Lung microvascular endothelial cell (primary cell): ENCODE measurements around the gene CD58. TPM values are rescaled to one million over a fixed set of nuclear protein-coding genes. Genes with fewer than 3 reads are reported as not detected.

ENCODE experiments used
- DNase-seq, 2 donors: peaks; one replicate each; pipeline versions ENCODE4 v3.0.0 to v3.0.0-alpha.2; 2010; ENCODE audit warnings: low read depth in 2 of 2
- total RNA-seq: library from RNA; depleted of rRNA; stranded (reverse); fragments of >200 nt; gene quantifications from 2 replicates; pipeline ENCODE4 v1.2.1, GENCODE V29; 2014

Gene CD58
- total RNA-seq, 1 donor from 2014 or later: 20.4 TPM

DNA sequence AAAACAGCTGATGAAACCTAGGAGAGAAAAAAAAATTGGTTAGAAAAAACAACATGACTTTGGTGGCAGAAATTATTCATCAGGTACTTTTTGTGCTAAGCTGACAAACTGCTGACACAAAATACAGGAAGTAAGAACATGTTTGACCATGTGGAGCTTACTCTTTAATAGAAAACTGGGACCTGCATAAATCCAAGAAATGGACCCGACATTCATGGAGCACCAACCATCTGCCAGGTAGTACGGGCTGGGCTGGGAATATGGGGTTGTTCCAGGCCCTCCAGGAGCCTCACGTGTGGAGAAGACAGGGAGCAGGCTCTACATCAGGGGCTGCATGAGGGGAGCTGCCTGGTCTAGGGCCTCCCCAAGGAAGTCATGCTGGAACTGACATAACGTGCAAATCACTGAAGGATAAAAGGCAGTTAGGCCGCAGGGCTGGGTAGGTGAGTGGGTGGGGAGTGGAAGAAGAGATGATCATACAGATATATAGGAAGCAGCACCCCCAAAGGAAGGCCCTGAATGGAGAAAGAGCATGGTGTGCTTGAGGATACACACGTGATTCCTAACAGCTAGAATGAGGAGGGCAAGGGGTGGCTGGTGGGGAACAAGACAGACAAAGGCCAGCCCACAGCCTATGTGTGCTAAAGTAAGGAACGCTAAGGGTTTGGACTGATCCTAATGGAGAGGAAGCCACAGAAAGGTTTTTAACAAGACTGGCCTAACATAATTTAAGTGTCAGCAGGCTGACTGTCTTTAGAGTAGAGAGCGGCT is 26.1 kb downstream of the CD58 start:
- DNase-seq: peak in 1 of 2 donors; percentile 45

DNA sequence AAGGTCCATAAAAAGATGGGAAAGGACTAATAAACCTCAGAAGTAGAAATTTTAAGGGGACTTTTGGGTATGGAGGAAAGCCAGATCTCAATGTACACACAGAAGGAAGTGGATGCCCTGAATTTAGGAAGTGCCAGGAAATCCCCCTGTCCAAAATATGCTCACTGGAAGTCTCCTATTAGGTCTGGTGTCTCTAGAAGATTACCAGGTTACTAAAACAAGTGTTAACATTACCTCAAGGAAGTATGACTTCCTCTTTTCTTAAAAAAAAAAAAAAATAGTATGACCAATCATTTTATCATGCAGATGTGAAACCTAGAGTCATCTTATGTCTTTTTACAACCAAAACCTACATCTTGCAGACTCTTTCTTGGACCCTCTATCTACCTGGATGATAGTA is 30.7 kb downstream of the CD58 start:
- peak in 1 of 2 donors; percentile 6 for DNase-seq

DNA sequence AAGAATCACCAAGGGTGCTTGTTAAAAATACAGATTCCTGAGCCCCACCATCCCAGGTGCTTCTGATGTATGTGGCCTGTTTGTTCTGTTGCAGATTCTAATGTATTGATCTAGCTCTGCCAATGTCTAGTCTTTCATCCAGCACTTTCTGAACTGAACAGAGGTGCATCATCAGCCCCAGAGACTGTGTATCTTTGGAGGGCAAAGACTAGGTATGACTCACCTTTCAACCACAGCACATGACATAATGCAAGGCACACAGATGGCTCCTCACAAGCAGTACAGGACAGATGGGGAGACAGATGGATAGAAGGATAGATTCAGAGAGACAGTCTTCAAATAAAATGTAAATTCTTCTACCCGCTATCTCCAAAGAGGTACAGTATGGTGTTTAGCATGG is 32.3 kb downstream of the CD58 start:
- peak in 1 of 2 donors; percentile 35 for DNase-seq

DNA sequence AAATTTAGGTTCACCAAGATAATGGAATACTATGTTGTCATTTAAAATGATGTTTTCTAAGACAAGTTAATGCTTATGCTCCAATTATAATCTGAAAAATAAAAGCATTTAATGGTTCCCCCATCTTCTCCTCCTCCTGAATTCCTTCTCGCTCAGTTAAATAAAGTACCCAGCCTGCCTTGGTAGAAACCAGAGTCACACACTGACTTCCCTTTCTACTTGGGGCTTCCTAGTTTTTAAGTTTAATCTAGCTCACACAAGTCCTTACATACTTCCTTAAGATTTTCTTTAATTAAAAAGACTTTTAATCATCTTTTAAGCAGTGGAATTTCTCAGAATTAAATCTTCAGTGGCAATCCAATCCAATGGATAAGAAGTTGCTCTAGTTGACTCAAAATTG is 32.9 kb downstream of the CD58 start:
- DNase-seq: no peak

DNA sequence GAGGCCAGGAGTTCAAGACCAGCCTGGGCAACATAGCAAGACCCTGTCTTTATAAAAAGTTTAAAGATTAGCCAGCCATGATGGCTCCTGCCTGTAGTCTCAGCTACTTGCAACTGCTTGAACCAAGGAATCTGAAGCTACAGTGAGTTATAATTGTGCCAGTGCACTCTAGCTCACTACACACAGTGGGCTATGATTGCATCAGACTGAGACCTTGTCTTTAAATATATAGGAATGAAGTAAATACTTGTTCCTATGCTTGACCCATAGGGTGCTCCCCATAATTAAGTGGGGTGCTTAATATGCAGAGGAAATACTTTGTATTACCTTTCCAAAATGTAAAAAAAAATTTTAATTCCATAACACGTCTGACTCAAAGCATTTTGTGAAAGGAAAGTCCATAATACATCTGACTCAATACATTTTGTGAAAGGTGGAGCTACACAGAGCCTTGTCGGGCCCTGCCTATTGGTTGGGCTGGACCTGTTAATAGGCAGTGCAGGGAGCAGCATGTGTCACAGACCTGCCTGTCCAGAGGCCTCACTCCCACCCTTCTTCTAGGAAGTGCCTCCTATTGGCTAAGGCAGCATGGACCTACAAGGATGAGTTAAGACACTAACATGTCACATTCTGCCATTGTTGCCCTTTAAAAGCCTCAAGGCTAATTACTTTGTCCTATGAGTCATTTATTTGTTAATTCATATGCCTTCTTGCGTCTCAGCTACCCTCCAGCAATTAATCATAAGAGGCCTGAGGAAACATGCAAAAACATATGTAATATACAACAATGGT is 33.6 kb downstream of the CD58 start:
- peak in 1 of 2 donors; percentile 73 for DNase-seq

DNA sequence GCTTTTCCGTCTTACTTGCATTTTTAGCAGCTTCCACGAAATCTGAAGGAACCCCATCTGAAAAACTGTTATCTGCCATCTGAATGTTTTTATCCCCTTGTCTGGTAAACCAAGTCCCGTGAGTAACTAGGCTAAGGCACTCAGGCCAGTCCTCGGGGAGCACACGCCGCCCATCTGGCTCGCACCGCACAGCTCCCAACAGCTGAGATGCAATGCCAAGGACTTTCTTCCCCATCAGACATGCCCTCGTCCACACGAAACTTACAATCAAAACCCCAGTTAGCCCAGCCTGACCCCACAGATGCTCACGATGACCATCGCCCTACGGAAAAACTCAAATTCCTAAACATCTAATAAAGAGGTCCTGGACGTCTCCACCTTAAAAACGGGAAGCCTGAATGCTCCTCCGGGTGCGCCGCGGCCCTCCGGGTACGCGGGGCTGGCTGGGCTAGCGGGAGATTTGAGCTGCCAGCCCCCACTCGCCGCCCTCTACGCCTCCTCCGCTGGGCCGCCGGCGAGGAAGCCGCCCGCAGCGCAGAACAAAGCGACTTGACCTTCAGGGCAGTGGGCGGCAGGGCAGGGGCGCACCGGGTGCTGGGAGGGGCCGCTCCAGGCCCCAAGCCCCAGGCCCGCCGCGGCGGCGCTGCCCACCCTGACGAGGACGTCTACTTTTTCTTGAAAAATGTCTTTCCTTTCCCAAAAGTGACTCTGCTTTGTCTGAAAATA is 36.6 kb downstream of the CD58 start:
- no peak for DNase-seq

DNA sequence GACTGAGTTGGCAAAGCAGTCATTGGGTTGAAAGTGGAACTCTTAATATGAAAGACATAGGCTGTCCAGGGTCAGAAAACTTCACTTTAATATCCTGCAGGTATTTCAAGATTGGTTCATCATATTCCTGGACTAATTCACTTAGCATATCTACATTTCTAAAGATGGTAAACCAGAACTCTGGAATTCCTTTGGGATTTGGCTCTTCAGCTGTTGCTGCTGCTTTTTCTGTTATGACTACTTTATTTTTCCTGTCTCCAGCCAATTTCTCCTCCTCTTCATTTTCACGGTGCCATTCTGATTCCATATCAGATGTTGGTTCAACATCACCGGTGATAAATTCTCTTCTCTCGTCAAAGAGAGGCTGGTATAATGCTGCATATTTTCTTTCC is 37.4 kb downstream of the CD58 start:
- DNase-seq: no peak

DNA sequence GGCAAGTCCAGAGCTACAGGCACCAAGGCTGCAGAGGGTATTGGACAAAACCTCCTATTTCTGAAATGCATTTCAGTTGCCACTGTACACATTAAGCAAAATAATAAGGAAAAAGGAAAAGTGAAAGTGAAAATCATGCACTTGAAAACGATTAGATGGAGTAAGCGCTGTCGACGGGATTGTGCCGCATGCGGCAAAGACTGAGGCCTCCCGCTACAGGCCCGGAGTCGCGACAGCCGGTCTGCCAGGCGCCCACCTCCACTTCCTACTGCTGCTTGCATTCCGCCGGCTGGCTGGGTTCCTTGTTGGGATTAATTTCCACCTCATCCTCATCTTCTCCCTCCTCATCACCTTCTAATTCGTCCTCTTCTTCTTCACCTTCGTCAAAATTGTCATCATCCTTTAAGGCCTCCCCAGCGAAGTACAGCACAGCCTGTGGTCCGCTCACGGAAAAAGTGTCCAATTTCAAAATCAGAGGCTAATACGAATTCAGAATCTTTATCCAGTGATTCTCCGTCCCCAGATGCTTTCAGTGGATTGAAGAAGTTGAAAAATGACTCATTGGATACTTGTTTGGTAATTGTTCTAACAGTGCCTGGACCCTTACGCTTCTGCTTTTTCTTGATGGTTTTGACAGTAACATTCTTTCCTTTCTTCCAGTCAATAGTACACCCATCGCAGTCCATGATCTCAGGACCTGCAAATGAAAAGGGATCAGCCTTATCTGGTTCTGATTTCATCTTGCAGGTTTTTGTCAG is 38.0 kb downstream of the CD58 start:
- DNase-seq: no peak

DNA sequence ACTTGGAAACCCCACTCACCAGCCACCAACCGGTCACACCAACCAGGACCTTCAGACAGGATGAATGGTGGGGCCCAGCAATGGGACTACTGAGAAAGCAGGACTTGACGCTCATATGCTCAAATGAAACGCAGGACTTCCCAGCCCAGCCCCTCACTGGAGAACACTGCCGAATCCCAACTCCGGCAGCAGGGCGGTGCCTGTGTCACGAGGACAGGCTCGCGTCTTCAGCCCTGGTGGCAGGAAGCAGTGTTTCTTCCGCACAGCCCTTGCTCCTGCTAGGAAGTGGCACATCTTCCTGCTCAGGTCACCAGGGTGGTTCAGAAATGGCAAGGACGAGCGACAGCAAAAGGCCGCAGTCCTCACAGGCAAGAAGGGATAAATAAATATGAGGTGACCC is 38.9 kb downstream of the CD58 start:
- DNase-seq: no peak

DNA sequence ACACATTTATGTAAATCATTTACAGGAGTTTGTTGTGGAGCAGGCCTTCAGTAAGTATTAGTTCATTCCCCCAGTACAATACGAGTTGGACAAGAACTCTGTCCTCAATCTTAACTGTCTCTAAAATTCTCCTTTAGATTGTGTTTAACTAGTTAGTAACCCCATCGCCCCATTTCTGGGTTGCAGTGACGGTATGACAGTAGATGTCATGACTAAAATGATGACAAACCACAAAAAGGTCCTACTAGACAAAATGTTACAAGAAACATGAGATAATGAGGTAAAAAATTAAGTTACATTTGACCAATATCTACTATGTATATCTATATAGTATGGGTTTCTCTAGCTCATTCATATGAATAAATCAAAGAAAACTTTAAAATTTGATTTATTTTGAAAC is 41.1 kb downstream of the CD58 start:
- no peak for DNase-seq

DNA sequence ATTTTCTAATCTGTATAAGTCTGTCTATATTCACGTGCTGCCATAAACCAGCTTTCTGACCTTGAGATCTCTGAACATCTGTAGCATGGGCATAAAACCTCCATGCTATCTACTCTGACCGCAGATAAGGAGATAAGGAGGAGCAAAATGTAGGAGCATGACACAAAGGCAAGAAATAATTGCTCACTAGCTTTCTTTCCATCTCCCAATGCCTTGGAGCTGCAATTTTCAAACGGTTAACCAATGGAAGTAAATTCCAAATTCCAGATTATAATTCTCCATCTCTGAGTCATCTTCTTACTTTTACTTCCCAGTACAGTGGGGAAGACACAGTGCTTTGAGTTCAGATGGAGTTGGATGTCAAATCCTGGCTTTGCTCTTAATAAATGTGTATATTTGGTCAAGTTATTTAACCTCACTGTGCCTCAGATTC is 41.6 kb downstream of the CD58 start:
- no peak for DNase-seq

DNA sequence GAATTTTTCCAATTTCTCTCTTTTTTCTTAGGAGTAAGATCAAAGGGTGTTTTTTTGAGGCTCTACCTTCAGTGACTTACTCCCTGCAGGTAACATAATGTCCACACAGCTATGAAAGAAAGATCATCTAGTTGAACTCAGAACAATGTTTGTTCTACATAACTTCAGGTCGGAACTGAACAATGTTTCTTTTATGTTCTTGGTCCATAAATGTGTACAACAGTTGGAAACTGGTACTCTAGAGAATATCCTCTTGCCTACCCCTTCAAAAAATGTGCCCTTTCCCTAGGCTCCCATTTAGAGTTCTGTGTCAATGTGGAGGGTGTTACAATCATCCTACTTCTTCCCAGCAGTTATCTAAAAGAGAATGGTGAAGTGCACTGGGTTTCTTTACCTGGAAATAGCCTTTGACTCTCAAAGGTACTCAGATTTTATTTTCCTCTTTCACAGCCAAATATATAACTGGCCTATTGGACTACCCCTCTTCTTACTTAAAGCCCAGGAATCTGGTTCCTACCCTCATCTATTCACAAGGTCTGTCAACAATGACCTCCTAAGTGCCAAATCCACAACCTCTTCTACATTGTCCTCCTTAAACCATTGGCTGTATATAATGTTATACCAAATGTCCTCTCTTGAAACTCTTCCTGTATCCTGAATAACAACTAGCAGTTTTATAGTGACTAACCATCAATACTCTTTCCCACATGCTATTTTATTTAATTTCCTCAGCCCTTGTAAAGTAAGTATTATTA is 42.3 kb downstream of the CD58 start:
- DNase-seq: no peak

DNA sequence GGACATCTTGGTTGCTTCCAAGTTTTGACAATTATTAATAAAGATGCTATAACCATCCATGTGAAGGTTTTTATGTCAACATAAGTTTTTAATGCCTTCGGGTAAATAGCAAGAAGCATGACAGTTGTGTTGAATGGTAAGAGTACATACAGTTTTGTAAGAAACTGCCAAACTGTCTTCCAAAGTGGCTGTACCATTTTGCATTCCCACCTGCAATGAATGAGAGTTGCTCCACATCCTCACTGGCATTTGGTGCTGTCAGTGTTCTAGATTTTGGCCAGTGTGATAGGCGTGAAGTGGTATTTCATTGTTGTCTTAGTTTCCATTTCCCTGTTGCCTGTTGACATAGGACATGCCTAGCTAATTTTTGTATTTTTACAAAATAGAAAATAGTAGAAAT is 45.4 kb downstream of the CD58 start:
- no peak for DNase-seq

DNA sequence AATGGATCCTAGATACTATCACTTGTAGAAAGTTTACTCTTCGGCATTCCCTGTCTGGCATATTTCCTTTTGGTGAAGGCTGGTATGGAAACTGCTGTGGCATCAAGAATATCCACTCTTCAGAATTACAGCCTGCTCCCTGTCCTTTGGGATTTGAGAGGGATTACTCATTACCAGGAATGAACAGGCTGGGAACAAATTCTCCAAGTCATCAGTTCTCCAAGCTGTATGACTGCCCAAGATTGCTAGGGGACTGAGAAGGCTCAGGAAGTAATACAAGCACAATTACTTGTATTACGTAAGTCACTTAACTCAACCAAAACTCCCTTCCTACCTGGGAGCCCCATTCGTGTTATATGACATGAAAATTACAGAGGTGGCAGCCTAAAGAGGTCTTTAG is 49.6 kb downstream of the CD58 start:
- peak in 1 of 2 donors; percentile 46 for DNase-seq

DNA sequence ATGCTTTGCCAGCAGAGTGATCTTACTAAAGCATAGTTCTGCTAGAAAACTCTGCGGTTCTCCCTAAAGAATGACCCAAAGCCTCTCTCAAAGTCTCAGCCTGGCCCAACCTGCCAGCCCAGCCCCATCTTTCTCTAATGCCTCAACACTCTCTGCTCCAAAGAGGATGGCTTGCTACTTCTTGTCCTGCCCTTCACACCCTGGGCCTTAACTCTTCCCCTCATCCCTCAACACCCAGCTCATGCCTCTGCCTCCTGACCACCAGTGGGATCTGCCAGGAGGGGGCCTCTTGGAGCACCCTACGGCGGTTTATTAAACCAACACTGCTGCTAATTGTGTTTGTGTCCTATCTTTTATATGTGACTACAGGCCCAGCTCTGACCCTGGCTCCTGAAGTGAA is 52.4 kb downstream of the CD58 start:
- DNase-seq: no peak

DNA sequence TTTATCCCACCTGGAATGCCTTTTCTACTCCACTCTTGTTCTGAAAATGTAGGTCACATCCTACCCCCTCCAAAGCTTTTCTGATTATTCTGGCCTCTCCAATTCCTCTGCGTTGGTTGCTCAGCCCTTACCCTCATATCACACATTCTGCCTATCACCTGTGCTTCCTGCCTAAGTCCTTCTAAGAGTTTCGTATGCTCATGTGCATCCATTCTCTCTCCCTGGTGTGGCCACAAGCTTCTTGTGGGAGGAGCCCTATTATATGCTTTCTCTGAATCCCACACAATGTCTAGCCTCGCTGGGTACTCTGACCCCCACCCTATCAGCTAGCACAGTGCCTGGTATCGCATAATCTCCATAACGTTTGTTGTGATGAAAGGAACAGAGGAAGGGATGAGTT is 54.2 kb downstream of the CD58 start:
- DNase-seq: no peak

DNA sequence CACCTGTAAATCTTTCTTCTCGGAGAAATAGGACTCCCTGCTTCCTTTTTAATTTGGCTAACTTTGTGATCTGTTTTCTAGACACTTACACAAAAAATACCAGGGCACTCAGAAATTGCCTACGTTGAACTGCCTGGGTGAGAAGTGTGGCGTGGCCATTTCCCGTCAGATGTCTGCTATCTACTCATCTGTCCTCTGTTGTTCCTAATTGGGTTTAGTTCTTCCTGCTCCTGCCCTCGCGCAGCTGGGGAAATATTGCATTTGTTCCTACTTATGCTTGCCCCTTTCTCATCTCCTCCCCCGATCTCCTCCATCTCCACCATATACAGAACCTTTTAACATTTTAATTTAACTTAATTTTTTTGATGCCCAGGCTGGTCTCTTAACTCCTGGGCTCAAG is 55.1 kb downstream of the CD58 start:
- no peak for DNase-seq

DNA sequence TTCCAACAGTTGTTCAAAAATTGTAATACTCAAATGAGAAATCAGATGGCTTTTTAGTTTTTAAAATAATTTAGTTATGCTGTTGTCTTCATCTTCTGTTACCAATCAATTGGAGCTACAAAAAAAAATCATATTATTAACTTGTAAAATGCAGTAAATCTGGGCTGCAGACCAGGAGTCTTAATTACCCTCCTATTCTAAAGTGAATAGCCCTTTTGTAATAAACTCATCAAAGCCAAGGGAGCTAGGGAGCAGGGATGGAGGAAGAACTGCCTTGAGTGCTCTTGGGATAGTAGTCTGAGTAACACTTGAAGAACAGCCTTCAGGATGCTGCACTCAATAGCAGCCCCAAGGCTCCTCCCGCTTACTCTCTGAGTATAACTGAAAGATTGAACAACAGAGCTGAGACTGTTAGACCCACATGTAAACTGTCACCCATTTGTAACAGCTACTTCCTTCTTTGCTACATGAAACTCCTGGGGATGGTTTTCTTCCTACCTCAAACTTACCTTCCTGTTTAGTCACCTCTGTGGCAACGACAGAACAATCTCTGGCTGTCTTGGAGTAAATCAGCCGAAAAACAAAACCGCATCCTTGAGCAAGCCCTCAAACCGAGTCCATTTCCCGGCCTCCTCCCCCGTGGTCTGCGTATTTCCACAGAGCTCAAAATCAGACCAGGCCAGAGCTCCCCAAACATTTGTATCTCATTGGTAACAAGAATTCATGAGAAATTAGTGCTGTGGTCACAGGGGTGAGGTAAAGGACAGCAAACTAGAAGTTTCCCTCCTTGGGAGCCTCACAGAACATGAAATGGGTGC is 55.9 kb downstream of the CD58 start:
- DNase-seq: no peak

DNA sequence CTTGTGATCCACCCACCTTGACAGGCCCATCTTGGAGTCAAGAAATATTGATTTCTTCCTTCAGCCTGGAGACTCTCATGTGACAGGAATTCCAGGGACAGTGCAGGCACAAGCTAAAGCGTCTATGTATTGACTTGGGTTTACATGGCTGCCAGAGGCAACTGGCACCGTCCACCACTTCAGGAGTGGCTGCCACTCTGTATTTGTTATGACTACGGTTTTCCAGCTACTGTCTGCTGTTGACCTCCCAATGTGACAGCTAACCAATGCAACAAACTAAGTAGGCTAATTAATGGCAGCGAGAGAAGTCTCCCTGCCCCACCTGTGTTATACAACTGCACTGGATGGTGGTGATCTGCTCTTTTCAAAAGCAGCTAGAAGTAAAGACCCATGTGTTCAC is 56.9 kb downstream of the CD58 start:
- no peak for DNase-seq

DNA sequence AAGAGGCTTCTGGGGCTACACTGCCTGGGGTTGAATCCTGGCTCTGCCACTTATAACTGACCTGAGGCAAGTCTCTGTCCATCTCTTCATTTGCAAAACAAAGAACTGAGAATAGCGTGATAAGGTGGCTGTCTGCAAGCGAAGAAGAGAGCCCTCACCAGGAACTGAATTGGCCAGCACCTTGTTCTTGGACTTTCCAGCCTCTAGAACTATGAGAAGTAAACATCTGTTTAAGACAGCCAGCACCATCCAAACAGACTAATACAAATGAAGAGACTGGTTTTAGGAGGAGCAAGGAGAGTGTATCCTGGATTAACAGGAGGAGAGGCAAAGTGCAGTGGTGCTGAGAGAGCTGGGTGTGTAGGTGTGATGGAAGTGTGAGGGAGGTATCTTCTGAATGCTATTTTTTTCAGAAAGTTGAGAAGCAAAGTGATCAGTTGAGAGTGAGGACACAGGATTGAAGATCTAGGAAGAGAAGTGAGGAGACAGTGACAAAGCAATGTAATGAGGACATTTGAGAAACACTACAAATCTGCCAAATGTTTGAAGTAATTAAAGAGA is 59.3 kb downstream of the CD58 start:
- no peak for DNase-seq
